ENCODE measurements around the gene PASK.

DNA sequence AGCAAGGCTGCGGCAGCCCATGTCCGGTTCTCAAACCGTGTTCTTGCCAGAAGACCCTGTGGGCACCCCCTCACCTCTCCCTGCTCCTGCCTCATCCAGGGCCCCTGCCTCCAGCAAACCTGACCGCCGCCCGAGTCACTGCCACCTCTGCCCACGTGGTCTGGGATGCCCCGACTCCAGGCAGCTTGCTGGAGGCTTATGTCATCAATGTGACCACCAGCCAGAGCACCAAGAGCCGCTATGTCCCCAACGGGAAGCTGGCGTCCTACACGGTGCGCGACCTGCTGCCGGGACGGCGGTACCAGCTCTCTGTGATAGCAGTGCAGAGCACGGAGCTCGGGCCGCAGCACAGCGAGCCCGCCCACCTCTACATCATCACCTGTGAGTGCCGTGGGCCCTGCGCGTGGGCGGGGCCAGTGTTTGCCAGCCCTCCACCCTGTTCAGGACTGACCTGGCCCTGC is 79.4 kb downstream of the PASK start:
- TF ChIP-seq, protein P1, sequence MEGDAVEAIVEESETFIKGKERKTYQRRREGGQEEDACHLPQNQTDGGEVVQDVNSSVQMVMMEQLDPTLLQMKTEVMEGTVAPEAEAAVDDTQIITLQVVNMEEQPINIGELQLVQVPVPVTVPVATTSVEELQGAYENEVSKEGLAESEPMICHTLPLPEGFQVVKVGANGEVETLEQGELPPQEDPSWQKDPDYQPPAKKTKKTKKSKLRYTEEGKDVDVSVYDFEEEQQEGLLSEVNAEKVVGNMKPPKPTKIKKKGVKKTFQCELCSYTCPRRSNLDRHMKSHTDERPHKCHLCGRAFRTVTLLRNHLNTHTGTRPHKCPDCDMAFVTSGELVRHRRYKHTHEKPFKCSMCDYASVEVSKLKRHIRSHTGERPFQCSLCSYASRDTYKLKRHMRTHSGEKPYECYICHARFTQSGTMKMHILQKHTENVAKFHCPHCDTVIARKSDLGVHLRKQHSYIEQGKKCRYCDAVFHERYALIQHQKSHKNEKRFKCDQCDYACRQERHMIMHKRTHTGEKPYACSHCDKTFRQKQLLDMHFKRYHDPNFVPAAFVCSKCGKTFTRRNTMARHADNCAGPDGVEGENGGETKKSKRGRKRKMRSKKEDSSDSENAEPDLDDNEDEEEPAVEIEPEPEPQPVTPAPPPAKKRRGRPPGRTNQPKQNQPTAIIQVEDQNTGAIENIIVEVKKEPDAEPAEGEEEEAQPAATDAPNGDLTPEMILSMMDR (conservative IDR thresholded peaks at IDR 0.05; ENCODE audit: low read depth, low read length), result no peak
- no peak for TF ChIP-seq POLR2A (IDR thresholded peaks at IDR 0.05; ENCODE audit: low read depth, low read length)
- TF ChIP-seq SMC3 (IDR thresholded peaks at IDR 0.05; ENCODE audit: low read depth, low read length), result no peak
- TF ChIP-seq MXI1 (IDR thresholded peaks at IDR 0.05; ENCODE audit: borderline replicate concordance, low read depth, low read length), result no peak
- no peak for TF ChIP-seq RCOR1 (IDR thresholded peaks at IDR 0.05; ENCODE audit: insufficient replicate concordance, low read length)
- TF ChIP-seq RAD21 (IDR thresholded peaks at IDR 0.05; ENCODE audit: low read length), result no peak
- TF ChIP-seq RFX5 (IDR thresholded peaks at IDR 0.05; ENCODE audit: low read depth, low read length), result no peak
- no peak for TF ChIP-seq MAZ (IDR thresholded peaks at IDR 0.05; ENCODE audit: borderline replicate concordance, low read depth, low read length)
- TF ChIP-seq NFE2L2 (IDR thresholded peaks at IDR 0.05; ENCODE audit: low read depth, low read length), result no peak
- TF ChIP-seq, protein P2, sequence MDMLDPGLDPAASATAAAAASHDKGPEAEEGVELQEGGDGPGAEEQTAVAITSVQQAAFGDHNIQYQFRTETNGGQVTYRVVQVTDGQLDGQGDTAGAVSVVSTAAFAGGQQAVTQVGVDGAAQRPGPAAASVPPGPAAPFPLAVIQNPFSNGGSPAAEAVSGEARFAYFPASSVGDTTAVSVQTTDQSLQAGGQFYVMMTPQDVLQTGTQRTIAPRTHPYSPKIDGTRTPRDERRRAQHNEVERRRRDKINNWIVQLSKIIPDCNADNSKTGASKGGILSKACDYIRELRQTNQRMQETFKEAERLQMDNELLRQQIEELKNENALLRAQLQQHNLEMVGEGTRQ (IDR thresholded peaks at IDR 0.05; ENCODE audit: low read depth, low read length), result no peak; the same call in 1 of the 2 replicates

Measured in IMR-90 (cell line).